PC-3 (cell line): ENCODE results near the gene RNF166.

Experiments used
- EZH2 ChIP-seq: fragments of 300-600 bp; sonication (generic); IDR thresholded peaks from one replicate; pipeline ENCODE4 v1.6.1; 2017; ENCODE audit warnings: antibody characterized with exemption, mild to moderate bottlenecking, low read length; ENCODE audit not compliant: unreplicated experiment
- TF ChIP-seq, protein P1 (sequence below): fragments of 300-600 bp; sonication (generic); conservative IDR thresholded peaks from 2 replicates; pipeline ENCODE4 v1.5.1; 2017; ENCODE audit warnings: antibody characterized with exemption, low read depth, mild to moderate bottlenecking, low read length

DNA sequence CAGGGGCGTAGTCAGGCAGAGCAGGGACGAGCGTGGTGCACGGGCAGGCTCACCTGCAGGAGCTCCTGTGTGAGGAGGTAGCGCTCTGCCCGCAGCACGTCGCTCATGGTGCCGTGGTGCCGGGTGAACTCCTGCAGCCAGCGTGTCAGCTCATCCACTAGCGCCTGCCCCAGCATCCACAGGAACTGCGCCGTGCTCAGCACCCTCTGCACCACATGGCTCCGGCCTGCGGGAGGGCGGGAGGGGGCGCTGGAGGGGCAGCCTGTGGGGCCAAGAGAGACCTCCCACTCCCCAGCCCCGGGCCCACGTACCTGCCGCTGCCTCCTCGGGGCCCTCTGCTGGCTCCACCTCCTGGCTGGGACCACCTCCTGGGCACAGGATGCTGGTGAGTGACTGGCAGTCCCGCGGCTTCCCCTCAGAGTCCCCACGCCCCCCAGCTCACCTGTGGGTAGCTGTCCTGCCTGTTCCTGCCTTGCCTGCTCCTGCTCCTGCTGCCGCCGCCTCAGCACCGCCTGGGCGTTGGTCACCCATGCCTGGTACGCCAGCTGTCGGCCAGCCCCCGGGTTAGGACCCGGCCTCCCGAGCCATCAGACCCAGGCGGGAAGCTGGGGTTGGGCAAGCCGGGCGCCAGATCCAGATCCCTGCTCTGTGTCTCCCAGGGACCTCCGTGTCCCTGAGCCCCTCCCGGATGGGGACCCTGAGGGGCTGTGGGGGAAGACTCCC lies 16.7 kb upstream of the RNF166 start:
- TF ChIP-seq, protein P1, sequence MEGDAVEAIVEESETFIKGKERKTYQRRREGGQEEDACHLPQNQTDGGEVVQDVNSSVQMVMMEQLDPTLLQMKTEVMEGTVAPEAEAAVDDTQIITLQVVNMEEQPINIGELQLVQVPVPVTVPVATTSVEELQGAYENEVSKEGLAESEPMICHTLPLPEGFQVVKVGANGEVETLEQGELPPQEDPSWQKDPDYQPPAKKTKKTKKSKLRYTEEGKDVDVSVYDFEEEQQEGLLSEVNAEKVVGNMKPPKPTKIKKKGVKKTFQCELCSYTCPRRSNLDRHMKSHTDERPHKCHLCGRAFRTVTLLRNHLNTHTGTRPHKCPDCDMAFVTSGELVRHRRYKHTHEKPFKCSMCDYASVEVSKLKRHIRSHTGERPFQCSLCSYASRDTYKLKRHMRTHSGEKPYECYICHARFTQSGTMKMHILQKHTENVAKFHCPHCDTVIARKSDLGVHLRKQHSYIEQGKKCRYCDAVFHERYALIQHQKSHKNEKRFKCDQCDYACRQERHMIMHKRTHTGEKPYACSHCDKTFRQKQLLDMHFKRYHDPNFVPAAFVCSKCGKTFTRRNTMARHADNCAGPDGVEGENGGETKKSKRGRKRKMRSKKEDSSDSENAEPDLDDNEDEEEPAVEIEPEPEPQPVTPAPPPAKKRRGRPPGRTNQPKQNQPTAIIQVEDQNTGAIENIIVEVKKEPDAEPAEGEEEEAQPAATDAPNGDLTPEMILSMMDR, result no peak
- TF ChIP-seq EZH2, result no peak
